ENCODE results near the gene KDM1B.

Gene KDM1B

GRCh38 chr6:18235524-18235923 is 80.3 kb downstream of the KDM1B start:
- DNase-seq (ENCODE audit: low spot score) = no peak

GRCh38 chr6:18237167-18237566 is 81.9 kb downstream of the KDM1B start:
- no peak for DNase-seq (ENCODE audit: low spot score)

DNA sequence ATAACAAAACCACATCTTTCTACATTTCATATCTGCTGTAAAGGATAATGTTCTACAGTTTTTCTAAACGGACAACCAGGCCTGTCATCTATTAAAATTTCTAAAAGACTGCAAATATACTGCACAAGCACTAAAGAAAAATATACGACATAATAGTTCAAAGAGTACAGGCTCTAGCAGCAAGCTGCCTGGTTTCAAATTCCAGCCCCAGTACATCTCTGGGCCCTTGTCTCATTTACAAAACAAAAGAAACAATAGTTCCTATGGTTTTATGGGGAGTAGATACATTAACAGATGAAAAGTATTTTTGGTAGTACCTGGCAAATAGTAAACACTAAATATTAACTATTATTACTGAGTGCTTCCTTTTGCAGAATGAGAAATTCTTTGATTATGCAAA is 85.0 kb downstream of the KDM1B start:
- DNase-seq (ENCODE audit: low spot score) = no peak

DNA sequence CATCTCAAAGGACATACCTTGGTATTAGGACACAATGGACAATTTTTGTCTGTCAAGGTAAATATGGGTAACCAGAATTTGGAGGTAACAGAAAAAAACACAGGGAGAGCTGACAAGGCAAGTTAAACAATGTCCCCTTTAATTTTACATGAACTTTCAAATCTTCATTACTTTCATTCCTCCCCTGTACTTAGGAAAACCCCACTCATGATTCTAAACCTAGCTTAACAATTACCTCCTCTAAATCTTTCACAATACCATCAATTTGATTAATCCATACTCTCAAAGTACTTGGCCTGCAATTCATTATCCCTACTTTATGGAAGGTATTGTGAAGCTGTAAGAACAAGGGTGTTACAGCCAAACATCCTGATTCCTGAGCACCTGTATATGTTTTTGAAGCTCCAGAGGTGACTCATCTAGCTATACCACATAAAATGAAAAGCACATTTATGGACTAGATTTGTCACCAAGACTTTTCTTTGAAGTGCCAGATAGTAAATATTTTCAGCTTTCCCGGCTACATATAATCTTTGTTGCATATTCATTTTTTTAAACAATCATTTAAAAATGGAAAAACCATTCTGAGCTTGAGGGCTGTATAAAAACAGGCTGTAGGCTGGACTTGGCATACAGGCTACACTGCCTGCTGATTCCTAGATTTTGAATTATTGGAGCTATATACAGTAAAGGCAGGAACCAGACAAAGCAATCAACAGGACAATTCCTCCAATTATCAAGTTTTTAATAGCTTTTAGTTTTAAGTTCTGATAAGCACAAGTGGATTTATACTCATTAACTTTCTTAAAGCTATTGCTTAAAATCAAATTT is 86.2 kb downstream of the KDM1B start:
- DNase-seq (ENCODE audit: low spot score) = no peak

DNA sequence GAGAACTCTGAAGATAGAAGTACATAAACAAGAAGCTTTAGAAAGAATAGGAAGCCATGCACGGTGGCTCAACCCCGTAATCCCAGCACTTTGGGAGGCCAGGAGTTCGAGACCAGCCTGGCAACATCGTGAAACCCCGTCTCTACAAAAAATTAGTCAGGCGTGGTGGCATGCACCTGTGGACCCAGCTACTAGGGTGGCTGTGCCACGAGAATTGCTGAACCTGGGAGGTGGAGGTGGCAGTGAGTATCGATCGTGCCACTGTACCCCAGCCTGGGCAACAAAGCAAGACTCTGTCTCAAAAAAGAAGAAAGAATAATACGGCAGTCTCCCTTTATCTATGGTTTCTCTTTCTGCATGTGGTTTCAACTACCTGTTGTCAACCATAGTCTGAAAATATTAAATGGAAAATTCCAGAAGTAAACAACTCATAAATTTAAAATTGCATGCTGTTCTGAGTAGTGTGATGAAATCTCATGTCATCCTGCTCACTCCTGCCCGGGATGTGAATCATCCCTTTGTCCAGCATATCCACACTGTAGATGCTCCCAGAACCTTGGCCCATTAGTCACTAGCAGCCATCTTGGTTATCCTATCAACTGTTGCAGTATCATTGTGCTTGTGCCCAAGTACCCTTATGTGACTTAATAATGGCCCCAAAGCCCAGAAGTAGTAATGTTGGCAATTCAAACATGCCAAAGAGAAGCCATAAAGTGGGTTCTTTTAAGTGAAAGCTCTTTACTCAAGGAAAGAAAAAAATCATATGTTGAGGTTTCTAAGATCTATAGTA is 87.0 kb downstream of the KDM1B start:
- peak; percentile 87 for DNase-seq (ENCODE audit: low spot score)

- DNase-seq (ENCODE audit: low spot score) = no peak
Observed at GRCh38 chr6:18243302-18243893, 88.2 kb downstream of the KDM1B start.

GRCh38 chr6:18244251-18244650 is 89.0 kb downstream of the KDM1B start:
- DNase-seq (ENCODE audit: low spot score) = no peak

GRCh38 chr6:18245079-18245478 is 89.9 kb downstream of the KDM1B start:
- no peak for DNase-seq (ENCODE audit: low spot score)

GRCh38 chr6:18245642-18246041 is 90.4 kb downstream of the KDM1B start:
- no peak for DNase-seq (ENCODE audit: low spot score)

- no peak for DNase-seq (ENCODE audit: low spot score)
Observed at GRCh38 chr6:18246205-18246604, 91.0 kb downstream of the KDM1B start.

- no peak for DNase-seq (ENCODE audit: low spot score)
Observed at GRCh38 chr6:18247002-18247401, 91.8 kb downstream of the KDM1B start.

DNA sequence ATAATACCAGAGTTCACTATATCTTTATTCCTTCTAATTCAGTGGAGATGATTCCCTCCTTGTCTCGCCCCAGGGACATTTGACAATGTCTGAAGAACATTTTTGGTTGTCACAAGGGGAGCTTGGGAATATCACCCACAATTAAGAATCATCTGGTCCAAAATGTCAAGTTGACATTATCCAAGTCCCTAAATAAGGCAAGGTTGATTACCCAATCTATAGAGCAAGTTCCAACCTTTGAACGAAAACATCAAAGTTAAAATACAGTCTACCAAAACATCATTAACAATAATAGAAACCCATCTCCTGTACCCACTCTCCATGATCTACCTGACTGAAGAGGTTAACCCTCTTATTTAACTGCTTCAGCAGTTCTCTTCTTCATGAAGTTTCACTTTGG is 93.5 kb downstream of the KDM1B start:
- DNase-seq (ENCODE audit: low spot score) = no peak

- DNase-seq (ENCODE audit: low spot score) = no peak
Observed at GRCh38 chr6:18249271-18249670, 94.0 kb downstream of the KDM1B start.

GRCh38 chr6:18253635-18254034 is 98.4 kb downstream of the KDM1B start:
- no peak for DNase-seq (ENCODE audit: low spot score)

GRCh38 chr6:18254793-18255192 is 99.6 kb downstream of the KDM1B start:
- DNase-seq (ENCODE audit: low spot score) = no peak

GRCh38 chr6:18259675-18260447 is 104.6 kb downstream of the KDM1B start:
- no peak for DNase-seq (ENCODE audit: low spot score)

DNA sequence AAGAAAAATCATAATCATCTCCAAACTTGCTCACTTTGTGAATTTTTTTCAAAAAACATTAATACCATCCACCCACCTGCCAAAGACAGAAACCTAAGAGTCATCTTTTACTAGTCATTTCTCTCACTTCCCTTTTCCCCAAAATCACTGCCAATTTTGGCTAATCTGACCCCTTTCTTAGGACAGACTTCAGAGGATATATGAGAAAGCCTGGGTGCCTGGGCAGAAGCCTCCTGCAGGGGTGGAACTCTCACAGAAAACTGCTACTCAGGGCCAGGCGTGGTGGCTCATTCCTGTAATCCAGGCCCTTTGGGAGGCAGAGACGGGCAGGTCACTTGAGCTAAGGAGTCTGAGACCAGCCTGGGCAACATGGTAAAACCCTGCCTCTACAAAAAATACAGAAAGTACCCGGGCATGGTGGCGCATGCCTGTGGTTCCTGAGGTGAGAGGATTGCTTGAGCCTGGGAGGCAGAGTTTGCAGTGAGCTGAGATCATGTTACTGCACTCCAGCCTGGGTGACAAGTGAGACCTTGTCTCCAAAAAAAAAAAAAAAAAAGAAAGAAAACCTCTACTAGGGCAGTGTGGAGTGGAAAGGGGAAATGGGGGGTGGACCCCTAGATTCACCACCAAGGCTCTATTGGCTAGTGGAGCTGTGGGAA is 105.4 kb downstream of the KDM1B start:
- DNase-seq (ENCODE audit: low spot score) = no peak

DNA sequence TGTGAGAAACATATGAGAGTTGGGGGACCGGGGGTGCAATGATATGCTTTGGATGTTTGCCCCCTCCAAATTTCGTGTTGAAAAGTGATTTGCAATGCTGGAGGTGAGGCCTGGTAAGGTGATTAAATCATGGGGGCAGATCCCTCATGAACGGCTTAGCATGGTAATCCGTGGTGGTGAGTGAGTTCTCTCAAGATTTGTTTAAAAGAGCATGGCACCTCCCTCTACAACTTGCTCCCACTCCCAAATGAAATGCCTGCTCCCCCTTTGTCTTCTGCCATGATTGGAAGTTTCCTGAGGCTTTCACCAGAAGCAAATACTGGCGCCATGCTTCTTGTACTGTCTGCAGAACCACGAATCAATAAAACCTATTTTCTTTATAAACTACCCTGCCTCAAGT is 106.7 kb downstream of the KDM1B start:
- no peak for DNase-seq (ENCODE audit: low spot score)

DNA sequence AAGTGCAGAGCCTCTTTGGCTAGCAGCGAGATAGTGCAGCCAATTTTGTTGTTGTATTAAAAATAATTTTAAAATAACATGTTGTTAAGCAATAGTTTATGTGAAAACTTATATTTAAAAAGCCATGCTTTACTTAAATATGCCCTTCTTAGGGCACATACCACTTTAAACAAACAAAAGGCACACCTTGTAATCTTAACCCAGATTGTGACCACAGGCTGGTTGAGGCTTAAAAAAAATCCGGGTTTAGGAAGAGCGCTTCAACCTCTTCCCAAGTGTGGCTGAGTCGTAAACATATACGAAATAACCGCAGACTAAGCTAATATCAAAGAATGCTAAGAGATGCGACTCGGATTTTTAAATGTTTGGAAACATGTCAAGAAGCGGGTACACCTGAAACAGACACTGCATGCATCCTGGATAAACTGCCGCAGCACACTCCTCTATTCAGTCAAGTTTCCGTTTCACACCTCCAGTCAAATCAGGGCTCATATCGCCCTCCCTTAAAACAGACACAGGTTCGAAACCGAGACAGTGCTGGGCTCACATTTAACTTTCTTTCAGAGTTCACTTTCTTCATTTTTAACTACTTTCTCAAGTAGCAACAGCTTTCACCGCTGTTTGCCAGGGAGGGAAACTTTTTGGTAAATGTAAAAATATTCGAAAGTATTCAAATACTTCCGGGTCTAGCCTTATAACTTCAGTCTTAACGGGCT is 107.6 kb downstream of the KDM1B start:
- DNase-seq (ENCODE audit: low spot score) = no peak

GRCh38 chr6:18263418-18264218 is 108.4 kb downstream of the KDM1B start:
- DNase-seq (ENCODE audit: low spot score) = no peak
